Mesothelial cell of epicardium (in vitro differentiated cells): ENCODE results near the gene MUSK. TPM values are rescaled to one million over a fixed set of nuclear protein-coding genes. Genes with fewer than 3 reads are reported as not detected.

ENCODE experiments used
- DNase-seq, 2 experiments: peaks; one replicate each; pipeline ENCODE4 v3.0.0; 2021; ENCODE audit warnings: low spot score in 2 of 2; ENCODE audit not compliant: unreplicated experiment in 2 of 2
- H3K27ac Mint-ChIP-seq: 2 replicates; pipeline ENCODE4 v1.8.0; 2021; ENCODE audit warnings: mixed read lengths
- H3K27me3 Mint-ChIP-seq: 2 replicates; pipeline ENCODE4 v1.8.0; 2021; ENCODE audit warnings: low read depth, mixed read lengths
- H3K36me3 Mint-ChIP-seq: 2 replicates; pipeline ENCODE4 v1.8.0; 2021; ENCODE audit warnings: mixed read lengths
- H3K4me1 Mint-ChIP-seq: 2 replicates; pipeline ENCODE4 v1.8.0; 2021; ENCODE audit warnings: mixed read lengths
- H3K4me3 Mint-ChIP-seq: 2 replicates; pipeline ENCODE4 v1.8.0; 2021; ENCODE audit warnings: mild to moderate bottlenecking, moderate library complexity, mixed read lengths
- H3K9me3 Mint-ChIP-seq: 2 replicates; pipeline ENCODE4 v1.8.0; 2021; ENCODE audit warnings: mixed read lengths
- total RNA-seq: library from RNA; stranded (reverse); gene quantifications from 3 replicates; pipeline ENCODE4 v1.2.1, GENCODE V29; 2021
- TF ChIP-seq, protein P1 (sequence below): fragments of 200-600 bp; sonication (generic); IDR thresholded peaks from one replicate; pipeline ENCODE4 v1.5.0; 2021; ENCODE audit warnings: antibody characterized with exemption; ENCODE audit not compliant: unreplicated experiment

The MUSK gene
- total RNA-seq, 1 donor from 2014 or later, result 0.09 TPM

DNA sequence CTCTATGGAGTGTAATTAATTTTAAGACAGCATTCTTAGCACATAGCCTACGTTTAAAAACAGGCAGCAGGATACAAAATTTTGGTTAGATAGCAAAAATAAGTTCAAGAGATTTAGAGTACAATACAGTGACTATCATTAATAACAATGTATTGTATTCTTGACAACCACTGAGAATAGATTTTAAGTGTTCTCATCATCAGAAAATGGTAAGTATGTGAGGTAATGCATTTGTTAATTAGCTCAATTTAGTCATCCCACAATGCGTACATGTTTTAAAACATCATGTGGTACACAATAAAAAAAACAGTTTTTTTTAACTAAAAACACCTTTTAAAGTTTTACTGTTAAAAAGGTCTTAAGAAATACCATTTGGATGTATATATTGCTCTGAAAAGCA lies 94.2 kb downstream of the MUSK start:
- TF ChIP-seq, protein P1, sequence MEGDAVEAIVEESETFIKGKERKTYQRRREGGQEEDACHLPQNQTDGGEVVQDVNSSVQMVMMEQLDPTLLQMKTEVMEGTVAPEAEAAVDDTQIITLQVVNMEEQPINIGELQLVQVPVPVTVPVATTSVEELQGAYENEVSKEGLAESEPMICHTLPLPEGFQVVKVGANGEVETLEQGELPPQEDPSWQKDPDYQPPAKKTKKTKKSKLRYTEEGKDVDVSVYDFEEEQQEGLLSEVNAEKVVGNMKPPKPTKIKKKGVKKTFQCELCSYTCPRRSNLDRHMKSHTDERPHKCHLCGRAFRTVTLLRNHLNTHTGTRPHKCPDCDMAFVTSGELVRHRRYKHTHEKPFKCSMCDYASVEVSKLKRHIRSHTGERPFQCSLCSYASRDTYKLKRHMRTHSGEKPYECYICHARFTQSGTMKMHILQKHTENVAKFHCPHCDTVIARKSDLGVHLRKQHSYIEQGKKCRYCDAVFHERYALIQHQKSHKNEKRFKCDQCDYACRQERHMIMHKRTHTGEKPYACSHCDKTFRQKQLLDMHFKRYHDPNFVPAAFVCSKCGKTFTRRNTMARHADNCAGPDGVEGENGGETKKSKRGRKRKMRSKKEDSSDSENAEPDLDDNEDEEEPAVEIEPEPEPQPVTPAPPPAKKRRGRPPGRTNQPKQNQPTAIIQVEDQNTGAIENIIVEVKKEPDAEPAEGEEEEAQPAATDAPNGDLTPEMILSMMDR, result no peak
- Mint-ChIP-seq H3K36me3 (no peaks in the 10 kb centered on the region), H3K9me3 (peaks cover 21% of the 10 kb centered on the region), H3K27ac (no peak overlapping the region), H3K4me3 (no peak overlapping the region), H3K4me1 (peaks cover 26% of the 10 kb centered on the region), H3K27me3 (no peaks in the 10 kb centered on the region)
- DNase-seq, result no peak

DNA sequence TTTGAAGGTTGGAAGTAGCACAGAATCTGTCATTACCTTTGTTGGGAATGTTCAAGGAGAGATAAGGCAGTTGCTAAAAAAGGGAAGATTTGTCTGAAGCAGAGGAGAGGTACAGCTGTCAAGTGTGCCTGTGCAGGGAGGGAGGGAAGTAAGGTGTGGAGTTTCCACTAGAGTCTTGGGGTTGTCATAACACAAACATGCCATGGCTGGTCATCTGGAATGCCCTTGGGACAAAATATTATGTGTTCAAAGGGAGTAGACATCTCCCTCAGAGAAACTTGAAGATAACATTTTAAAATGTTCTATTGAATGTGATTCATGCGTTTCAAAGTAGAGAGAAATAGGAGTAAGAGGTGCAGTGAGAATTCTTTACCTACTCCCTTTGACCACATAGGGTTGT lies 95.0 kb downstream of the MUSK start:
- H3K4me3 Mint-ChIP-seq, result no peak overlapping the region
- peak overlapping the region; percentile 77 for H3K27ac Mint-ChIP-seq
- TF ChIP-seq, protein P1, result no peak
- H3K4me1 Mint-ChIP-seq, result peaks cover 26% of the 10 kb centered on the region
- H3K36me3 Mint-ChIP-seq, result no peaks in the 10 kb centered on the region
- no peak for DNase-seq
- peaks cover 19% of the 10 kb centered on the region for H3K9me3 Mint-ChIP-seq
- H3K27me3 Mint-ChIP-seq, result no peaks in the 10 kb centered on the region

DNA sequence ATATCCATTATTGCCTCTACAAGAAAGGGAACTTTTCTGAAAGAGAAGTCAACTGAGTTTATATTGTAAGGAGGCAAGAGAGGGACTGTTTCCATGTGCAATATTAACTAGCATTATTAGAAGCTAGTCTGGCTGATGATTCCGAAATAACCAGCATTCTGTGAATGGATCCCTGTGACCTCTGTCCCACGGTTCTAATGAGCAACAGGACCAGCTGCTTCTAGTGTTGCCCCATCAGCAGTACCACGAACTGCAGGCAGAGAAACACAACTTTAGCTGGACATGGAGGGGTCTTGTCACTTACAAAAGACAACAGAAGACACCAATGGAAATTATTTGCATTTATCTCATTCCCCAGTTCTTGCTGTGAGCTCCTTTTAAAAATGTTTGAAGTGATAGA lies 95.4 kb downstream of the MUSK start:
- Mint-ChIP-seq H3K4me1 (peaks cover 26% of the 10 kb centered on the region), H3K27ac (no peak overlapping the region), H3K27me3 (no peaks in the 10 kb centered on the region), H3K9me3 (peaks cover 15% of the 10 kb centered on the region), H3K36me3 (no peaks in the 10 kb centered on the region), H3K4me3 (no peak overlapping the region)
- TF ChIP-seq, protein P1, result no peak
- DNase-seq, result no peak

DNA sequence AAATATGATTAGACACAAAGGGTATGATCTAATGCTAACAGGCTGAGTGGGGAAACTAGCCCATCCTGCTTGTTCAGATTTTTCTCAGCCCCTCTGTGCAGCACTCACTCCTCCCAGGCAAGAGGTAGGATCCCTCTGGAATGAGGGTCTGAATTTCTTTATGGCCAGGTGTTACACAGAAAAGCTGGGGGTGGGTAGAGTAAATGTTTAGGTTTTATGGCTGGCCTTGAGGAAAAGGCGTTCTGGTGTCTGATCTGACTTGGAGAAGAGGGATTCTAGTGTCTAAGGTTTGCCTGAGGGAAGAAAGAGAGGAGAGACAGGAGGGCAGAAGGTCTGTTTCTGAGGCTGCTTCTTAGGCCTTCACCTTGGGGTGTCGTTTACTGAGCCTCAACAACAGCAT lies 97.3 kb downstream of the MUSK start:
- Mint-ChIP-seq H3K4me1 (peaks cover 26% of the 10 kb centered on the region), H3K9me3 (no peaks in the 10 kb centered on the region), H3K27ac (peak overlapping the region; percentile 52), H3K36me3 (no peaks in the 10 kb centered on the region), H3K27me3 (no peaks in the 10 kb centered on the region), H3K4me3 (no peak overlapping the region)
- DNase-seq, result no peak
- TF ChIP-seq, protein P1, result no peak

DNA sequence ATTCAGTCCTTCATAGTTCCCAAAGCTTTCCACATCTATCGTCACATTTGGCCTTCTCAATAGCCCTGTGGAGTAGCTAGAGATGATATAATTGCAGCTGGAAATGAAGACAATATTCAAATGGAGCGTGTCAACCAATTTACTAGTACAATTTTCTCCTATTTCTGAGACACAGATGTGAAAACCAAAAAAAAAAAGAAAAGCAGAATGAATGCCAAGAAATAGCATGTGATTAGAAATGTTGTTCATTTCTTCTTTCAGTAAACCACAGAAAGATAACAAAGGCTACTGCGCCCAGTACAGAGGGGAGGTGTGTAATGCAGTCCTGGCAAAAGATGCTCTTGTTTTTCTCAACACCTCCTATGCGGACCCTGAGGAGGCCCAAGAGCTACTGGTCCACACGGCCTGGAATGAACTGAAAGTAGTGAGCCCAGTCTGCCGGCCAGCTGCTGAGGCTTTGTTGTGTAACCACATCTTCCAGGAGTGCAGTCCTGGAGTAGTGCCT lies 99.0 kb downstream of the MUSK start:
- Mint-ChIP-seq H3K27ac (no peak overlapping the region), H3K9me3 (no peaks in the 10 kb centered on the region), H3K4me1 (peaks cover 20% of the 10 kb centered on the region), H3K4me3 (no peak overlapping the region), H3K36me3 (no peaks in the 10 kb centered on the region), H3K27me3 (no peaks in the 10 kb centered on the region)
- TF ChIP-seq, protein P1, result no peak
- no peak for DNase-seq

GRCh38 chr9:110768886-110769285 lies 100.3 kb downstream of the MUSK start:
- Mint-ChIP-seq H3K27ac (no peak overlapping the region), H3K4me1 (peaks cover 13% of the 10 kb centered on the region), H3K9me3 (no peaks in the 10 kb centered on the region), H3K27me3 (no peaks in the 10 kb centered on the region), H3K36me3 (no peaks in the 10 kb centered on the region), H3K4me3 (no peak overlapping the region)
- DNase-seq, result no peak
- TF ChIP-seq, protein P1, result no peak
